ENCODE measurements around the gene NET1. TPM values are rescaled to one million over a fixed set of nuclear protein-coding genes. Genes with fewer than 3 reads are reported as not detected.

NET1 gene
- total and polyA plus RNA-seq, 7 donors: 75.3 to 333 (median 199) TPM

DNA sequence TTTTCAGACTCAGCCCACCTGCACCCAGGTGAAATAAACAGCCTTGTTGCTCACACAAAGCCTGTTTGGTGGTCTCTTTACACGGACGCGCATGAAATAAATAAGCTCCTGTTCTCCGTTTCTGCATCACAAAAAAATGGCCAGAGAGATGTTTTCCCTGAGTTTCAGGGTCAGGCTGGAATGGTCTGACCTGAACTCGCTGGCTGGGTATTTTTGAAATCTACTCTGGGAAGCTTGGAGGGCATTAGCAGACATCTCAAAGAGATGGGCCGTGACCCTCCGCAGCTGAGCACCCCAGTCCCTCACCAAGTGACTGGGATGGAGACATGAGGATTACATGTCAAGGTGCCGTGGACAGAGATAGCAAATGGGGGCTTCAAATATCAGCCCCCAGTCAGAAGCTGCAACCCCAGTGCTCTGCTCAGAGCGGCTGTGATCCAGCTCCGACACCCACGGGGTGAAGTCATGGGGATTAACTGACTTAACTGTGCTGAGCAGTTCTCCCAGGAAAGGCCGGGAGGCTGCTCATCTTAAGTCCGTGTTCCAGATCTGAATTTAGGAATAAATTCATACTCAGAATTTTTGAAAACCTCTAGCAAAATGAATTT is 64.7 kb downstream of the NET1 start:
- no peaks in the 10 kb centered on the region for H3K27me3 ChIP-seq
- no peak overlapping the region for H3K4me3 ChIP-seq
- H3K27ac ChIP-seq: no peak overlapping the region
- 90 to 93% methylated on average over 13 of the region's 13 CpGs for WGBS, 2 donors
- H3K4me1 ChIP-seq: no peaks in the 10 kb centered on the region
- H3K36me3 ChIP-seq: no peaks in the 10 kb centered on the region
- no peak for TF ChIP-seq CTCF (IDR thresholded peaks at IDR 0.05)
- no peak for TF ChIP-seq POLR2A (IDR thresholded peaks at IDR 0.05)
- TF ChIP-seq POLR2AphosphoS5 (IDR thresholded peaks at IDR 0.05): no peak
- no peak for TF ChIP-seq EP300 (IDR thresholded peaks at IDR 0.05)
- DNase-seq: peak; percentile 48
- intact Hi-C loops (cut with DNase I): no loop called here
- H3K9me3 ChIP-seq: no peaks in the 10 kb centered on the region

- no peaks in the 10 kb centered on the region for H3K4me1 ChIP-seq
- peak; percentile 34 for DNase-seq
- WGBS, 2 donors: 93 to 94% methylated on average over 11 of the region's 11 CpGs
- TF ChIP-seq POLR2A (IDR thresholded peaks at IDR 0.05): no peak
- TF ChIP-seq POLR2AphosphoS5 (IDR thresholded peaks at IDR 0.05): no peak
- H3K27me3 ChIP-seq: no peaks in the 10 kb centered on the region
- intact Hi-C loops (cut with DNase I): no loop called here
- H3K36me3 ChIP-seq: no peaks in the 10 kb centered on the region
- no peaks in the 10 kb centered on the region for H3K9me3 ChIP-seq
- no peak overlapping the region for H3K27ac ChIP-seq
- no peak overlapping the region for H3K4me3 ChIP-seq
Observed at GRCh38 chr10:5477948-5478693, 65.8 kb downstream of the NET1 start.

- 91 to 93% methylated on average over 18 of the region's 18 CpGs for WGBS, 2 donors
- no peaks in the 10 kb centered on the region for H3K9me3 ChIP-seq
- DNase-seq: peak; percentile 53
- no peaks in the 10 kb centered on the region for H3K36me3 ChIP-seq
- no peaks in the 10 kb centered on the region for H3K27me3 ChIP-seq
- no peak overlapping the region for H3K4me3 ChIP-seq
- no peak overlapping the region for H3K27ac ChIP-seq
- no peaks in the 10 kb centered on the region for H3K4me1 ChIP-seq
- intact Hi-C loops (cut with DNase I): no loop called here
- no peak for TF ChIP-seq CTCF (IDR thresholded peaks at IDR 0.05)
- no peak for TF ChIP-seq POLR2A (IDR thresholded peaks at IDR 0.05)
- no peak for TF ChIP-seq EP300 (IDR thresholded peaks at IDR 0.05)
- TF ChIP-seq POLR2AphosphoS5 (IDR thresholded peaks at IDR 0.05): no peak
Observed at GRCh38 chr10:5478694-5479305, 66.4 kb downstream of the NET1 start.

DNA sequence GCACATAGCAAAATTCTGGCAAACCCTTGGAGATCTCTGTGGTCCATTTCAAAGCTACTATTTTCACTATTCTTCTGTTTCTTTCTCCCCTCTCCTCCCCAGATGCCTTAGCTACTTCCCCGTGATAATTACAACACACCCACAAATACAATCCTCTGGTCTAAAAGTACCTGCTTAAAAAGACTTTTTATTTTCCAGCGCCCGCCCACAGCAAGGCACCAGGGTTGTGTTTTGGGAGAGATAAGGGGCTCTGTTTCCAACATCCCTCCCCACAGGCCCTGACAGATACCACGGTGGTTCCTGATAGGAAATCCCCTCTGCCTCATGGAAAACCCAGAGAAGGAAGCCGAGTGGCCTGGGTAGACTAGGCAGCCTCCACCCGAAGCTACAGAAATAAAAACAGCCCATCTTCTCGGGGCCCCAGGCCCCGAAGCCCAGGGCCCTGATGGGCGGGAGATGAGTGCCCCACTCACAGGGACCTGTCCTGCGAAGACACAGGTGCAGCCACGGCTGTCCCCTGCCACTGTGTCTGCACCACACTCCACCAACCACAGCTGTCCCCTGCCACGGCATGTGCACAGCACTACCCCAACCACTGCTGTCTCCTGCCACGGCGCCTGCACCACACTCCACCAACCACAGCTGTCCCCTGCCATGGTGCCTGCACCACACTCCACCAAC is 67.3 kb downstream of the NET1 start:
- no peaks in the 10 kb centered on the region for H3K4me1 ChIP-seq
- WGBS, 2 donors: 65 to 85% methylated on average over 14 of the region's 14 CpGs
- intact Hi-C loops (cut with DNase I): no loop called here
- no peaks in the 10 kb centered on the region for H3K9me3 ChIP-seq
- no peaks in the 10 kb centered on the region for H3K27me3 ChIP-seq
- H3K27ac ChIP-seq: no peak overlapping the region
- H3K4me3 ChIP-seq: no peak overlapping the region
- no peaks in the 10 kb centered on the region for H3K36me3 ChIP-seq
- TF ChIP-seq POLR2A (IDR thresholded peaks at IDR 0.05) (no peak), CTCF (IDR thresholded peaks at IDR 0.05) (no peak), EP300 (IDR thresholded peaks at IDR 0.05) (no peak), POLR2AphosphoS5 (IDR thresholded peaks at IDR 0.05) (no peak)
- DNase-seq: peak; percentile 28
